Esophagus muscularis mucosa (tissue), 4 donors: ENCODE data around the gene PLAC1. TPM values are rescaled to one million over a fixed set of nuclear protein-coding genes. Genes with fewer than 3 reads are reported as not detected.

Source experiments
- DNase-seq: peaks from one replicate; pipeline ENCODE4 v3.0.0-alpha.2; 2017; ENCODE audit errors: extremely low spot score
- H3K27ac ChIP-seq, 4 donors: fragments of 200-600 bp; sonication (generic); replicated peaks in 1 of 4; 1 replicate in 3 of 4; 2 replicates in 1 of 4; pipeline ENCODE4 v1.5.1; 2016 to 2019; ENCODE audit warnings: mild to moderate bottlenecking in 1 of 4
- H3K27me3 ChIP-seq, 4 donors: fragments of 200-600 bp; sonication (generic); one replicate each; pipeline versions ENCODE4 v1.5.1 to v1.6.0; 2016 to 2019
- H3K36me3 ChIP-seq, 4 donors: fragments of 200-600 bp; sonication (generic); one replicate each; pipeline ENCODE4 v1.5.1; 2016 to 2019
- H3K4me1 ChIP-seq, 4 donors: fragments of 200-600 bp; sonication (generic); one replicate each; pipeline ENCODE4 v1.5.1; 2016 to 2019
- H3K4me3 ChIP-seq, 4 donors: fragments of 200-600 bp; sonication (generic); 1 replicate in 2 of 4; 2 replicates in 2 of 4; pipeline ENCODE4 v1.5.1; 2016 to 2019; ENCODE audit warnings: mild to moderate bottlenecking in 4 of 4, moderate library complexity in 1 of 4
- H3K9me3 ChIP-seq, 4 donors: fragments of 200-600 bp; sonication (generic); 1 replicate in 3 of 4; 2 replicates in 1 of 4; pipeline ENCODE4 v1.5.1; 2016 to 2019
- EP300 ChIP-seq: sonication (generic); formaldehyde crosslinking; IDR thresholded peaks from one replicate; pipeline ENCODE4 v1.6.1; 2017; ENCODE audit warnings: antibody characterized with exemption
- POLR2A ChIP-seq: fragments of 450-650 bp; IDR thresholded peaks from one replicate; pipeline ENCODE4 v1.6.1; 2017; ENCODE audit warnings: antibody characterized with exemption, moderate library complexity, mild to moderate bottlenecking, low read depth
- POLR2AphosphoS5 ChIP-seq, 2 donors: sonication (generic); formaldehyde crosslinking; IDR thresholded peaks; one replicate each; pipeline ENCODE4 v1.6.1; 2017; ENCODE audit warnings: antibody characterized with exemption in 2 of 2
- WGBS: methylation state at CpG from one replicate; pipeline ENCODE4 v1.1.5; 2018; 5-methylcytosine and 5-hydroxymethylcytosine counted together
- intact Hi-C: fragments of 100-400 bp; cut with DNase I; formaldehyde crosslinking; loops from one replicate; pipeline ENCODE4 v1.15.1; 2023
- total RNA-seq, 4 donors: library from RNA; depleted of rRNA; stranded (reverse); fragments of >200 nt; gene quantifications; one replicate each; pipeline versions ENCODE4 v1.1.0 to v1.2.1, GENCODE V29; 2016
- TF ChIP-seq, protein P1 (sequence below), 3 experiments: fragments of 200-600 bp in 2 of 3; fragments of 450-650 bp in 1 of 3; sonication (generic) in 2 of 3; IDR thresholded peaks; one replicate each; pipeline ENCODE4 v1.5.1; 2017 to 2019; ENCODE audit warnings: antibody characterized with exemption in 3 of 3, mild to moderate bottlenecking in 2 of 3, moderate library complexity in 1 of 3

Gene PLAC1, protein sequence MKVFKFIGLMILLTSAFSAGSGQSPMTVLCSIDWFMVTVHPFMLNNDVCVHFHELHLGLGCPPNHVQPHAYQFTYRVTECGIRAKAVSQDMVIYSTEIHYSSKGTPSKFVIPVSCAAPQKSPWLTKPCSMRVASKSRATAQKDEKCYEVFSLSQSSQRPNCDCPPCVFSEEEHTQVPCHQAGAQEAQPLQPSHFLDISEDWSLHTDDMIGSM
- total RNA-seq = not detected

DNA sequence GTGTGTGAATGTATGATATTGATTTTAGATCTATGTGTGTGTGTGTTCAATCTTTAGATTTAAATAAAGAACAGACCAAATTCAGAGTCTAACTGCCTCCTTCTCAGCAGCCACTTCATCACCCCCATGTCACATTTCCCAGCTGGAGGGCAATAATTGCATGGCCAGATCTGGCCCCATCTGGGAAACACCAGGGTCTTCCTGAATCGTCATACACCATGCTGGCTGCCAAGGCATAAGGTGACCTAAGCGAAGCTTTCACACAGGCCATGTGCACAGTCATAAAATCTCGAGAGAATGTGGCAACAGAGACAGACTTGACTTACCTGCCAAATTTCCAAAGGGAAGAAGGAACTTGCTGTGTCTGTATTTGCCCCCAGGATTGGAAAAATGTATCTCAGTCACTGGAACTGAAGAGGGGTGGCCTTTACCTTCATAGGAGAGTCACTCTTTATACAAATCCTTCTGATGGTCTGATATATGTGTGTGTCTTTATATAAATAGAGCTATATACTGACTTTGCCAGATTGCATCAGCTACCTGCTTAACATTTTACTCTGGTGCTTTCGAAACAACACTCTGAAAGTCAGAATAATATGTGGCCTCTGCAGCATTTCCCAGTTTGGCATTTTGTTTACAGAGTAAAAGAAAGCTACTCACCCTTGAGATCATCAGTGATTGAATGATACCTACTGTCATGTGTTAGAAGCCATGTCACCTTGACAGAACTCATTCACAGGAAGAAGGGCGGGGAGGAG lies at the start of gene PLAC1:
TSS of gene PLAC1 (minus strand) at position 470 of the 758 bp plus-strand sequence. CDS start 91,789 bp downstream, outside the sequence.
- H3K4me3 ChIP-seq = no peak within 1 kb of the TSS
- H3K27ac ChIP-seq = no peak within 1 kb of the TSS
- H3K36me3 ChIP-seq = no peaks in the 10 kb centered on the region
- DNase-seq = no peak
- H3K27me3 ChIP-seq = no peaks in the 10 kb centered on the region
- intact Hi-C loops = no loop called here
- WGBS = 64% methylated on average over 5 of the region's 5 CpGs
- no peaks in the 10 kb centered on the region for H3K4me1 ChIP-seq
- TF ChIP-seq POLR2A = no peak
- no peak for TF ChIP-seq EP300
- no peak for TF ChIP-seq POLR2AphosphoS5 (IDR thresholded peaks at IDR 0.05)
- TF ChIP-seq, protein P1, sequence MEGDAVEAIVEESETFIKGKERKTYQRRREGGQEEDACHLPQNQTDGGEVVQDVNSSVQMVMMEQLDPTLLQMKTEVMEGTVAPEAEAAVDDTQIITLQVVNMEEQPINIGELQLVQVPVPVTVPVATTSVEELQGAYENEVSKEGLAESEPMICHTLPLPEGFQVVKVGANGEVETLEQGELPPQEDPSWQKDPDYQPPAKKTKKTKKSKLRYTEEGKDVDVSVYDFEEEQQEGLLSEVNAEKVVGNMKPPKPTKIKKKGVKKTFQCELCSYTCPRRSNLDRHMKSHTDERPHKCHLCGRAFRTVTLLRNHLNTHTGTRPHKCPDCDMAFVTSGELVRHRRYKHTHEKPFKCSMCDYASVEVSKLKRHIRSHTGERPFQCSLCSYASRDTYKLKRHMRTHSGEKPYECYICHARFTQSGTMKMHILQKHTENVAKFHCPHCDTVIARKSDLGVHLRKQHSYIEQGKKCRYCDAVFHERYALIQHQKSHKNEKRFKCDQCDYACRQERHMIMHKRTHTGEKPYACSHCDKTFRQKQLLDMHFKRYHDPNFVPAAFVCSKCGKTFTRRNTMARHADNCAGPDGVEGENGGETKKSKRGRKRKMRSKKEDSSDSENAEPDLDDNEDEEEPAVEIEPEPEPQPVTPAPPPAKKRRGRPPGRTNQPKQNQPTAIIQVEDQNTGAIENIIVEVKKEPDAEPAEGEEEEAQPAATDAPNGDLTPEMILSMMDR (IDR thresholded peaks at IDR 0.05) = no peak
- no peaks in the 10 kb centered on the region for H3K9me3 ChIP-seq

DNA sequence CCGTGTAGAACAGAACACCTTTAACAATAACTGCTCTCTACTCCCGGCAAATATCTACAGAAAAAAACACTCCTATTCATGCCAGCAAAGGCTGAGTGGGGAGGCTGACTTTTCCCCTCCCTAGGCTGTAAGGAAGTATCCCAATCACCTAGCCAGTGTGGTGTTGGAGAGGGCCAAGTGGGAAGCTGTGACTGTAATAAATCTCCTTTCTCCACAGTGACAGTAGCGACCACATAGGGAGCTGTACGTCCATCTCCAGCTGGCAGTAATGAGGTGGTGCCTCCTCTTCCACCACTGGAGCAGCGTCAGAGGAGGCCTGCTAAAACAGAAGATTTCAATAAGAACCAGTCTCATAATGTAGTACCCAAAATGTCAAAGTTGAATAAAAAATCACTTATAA lies 47.9 kb upstream of the PLAC1 start:
- Histone ChIP-seq H3K4me1 (no peaks in the 10 kb centered on the region), H3K27me3 (no peaks in the 10 kb centered on the region), H3K9me3 (no peaks in the 10 kb centered on the region), H3K4me3 (no peak overlapping the region), H3K27ac (no peak overlapping the region), H3K36me3 (no peaks in the 10 kb centered on the region)
- TF ChIP-seq EP300 (no peak), POLR2A (no peak), POLR2AphosphoS5 (IDR thresholded peaks at IDR 0.05) (no peak)
- TF ChIP-seq, protein P1 (IDR thresholded peaks at IDR 0.05) = no peak
- no peak for DNase-seq
- 60% methylated on average over 5 of the region's 5 CpGs for WGBS
- intact Hi-C loops = no loop called here

DNA sequence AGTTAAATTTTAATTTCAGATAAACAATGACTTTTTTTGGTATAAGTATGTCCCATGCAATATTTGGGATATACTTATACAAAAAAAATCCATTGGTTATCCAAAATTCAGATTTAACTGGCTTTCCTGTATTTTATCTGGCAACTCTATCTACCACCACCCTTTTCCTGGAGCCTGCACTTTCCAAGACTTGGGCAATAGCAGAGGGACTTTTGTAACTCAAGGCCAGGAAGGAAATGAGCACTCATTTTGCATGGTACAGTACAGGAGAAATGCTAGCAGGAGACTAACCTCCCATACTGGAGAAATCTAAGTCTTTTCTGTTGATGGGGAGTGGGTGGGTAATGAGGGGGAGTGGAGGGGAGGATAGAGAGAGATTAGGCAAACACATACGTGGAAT lies 37.7 kb upstream of the PLAC1 start:
- Histone ChIP-seq H3K9me3 (no peaks in the 10 kb centered on the region), H3K27ac (no peak overlapping the region), H3K4me3 (no peak overlapping the region), H3K4me1 (no peaks in the 10 kb centered on the region), H3K36me3 (no peaks in the 10 kb centered on the region), H3K27me3 (peaks cover 0 to 3% (median 0%) of the 10 kb centered on the region in 4 donors)
- TF ChIP-seq POLR2AphosphoS5 (IDR thresholded peaks at IDR 0.05) (no peak), EP300 (no peak), POLR2A (no peak)
- TF ChIP-seq, protein P1 (IDR thresholded peaks at IDR 0.05) = no peak
- no peak for DNase-seq
- 67% methylated on average over 1 of the region's 1 CpG for WGBS
- intact Hi-C loops = no loop called here

DNA sequence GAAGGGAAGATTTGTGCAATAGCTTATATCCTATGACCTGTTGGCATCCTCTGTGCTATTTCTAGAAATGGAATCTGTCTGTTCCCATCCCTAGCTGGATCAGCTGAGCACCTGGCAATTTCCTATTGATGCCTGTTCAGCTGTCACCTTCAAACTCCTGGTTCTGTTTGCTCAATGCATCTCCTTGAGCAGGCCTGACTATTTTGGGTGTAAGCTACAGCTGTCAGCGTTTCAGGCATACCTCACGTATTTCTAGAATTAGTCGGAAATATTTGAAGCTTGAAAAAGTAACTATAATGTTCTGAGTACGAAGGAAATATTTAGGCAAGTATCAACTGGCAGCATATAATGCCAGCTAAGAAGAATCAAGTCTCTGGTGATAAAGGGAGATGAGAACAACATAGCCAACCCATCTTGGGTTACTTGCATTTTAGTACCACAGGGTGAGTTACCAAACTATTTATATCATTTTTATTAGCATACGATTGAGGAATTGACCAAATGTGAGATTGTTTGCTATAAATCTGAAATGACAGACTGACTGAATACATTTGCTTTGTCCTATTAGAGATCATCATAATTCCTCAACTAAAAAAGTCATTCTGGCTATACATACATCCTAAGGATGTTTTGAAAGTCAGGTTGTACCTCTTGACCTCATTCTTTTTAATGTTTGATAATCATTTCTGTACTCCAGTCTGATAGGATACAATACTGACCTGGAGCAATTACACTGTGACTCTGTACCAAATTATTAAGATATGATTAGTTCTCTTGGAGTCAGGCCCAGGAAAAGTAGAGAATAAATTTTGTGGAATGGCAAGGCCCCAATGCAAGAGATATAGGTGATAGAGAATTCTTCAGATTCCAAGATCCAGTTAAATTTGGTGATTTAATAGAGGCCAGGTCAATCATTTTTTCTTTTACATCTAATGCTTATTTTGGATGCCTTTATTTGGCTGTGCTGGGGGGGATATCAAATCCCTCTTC lies 36.4 kb upstream of the PLAC1 start:
- Histone ChIP-seq H3K27me3 (peaks cover 0 to 3% (median 0%) of the 10 kb centered on the region in 4 donors), H3K27ac (no peak overlapping the region), H3K4me3 (no peak overlapping the region), H3K4me1 (no peaks in the 10 kb centered on the region), H3K9me3 (no peaks in the 10 kb centered on the region), H3K36me3 (no peaks in the 10 kb centered on the region)
- intact Hi-C loops = no loop called here
- 77% methylated on average over 5 of the region's 5 CpGs for WGBS
- DNase-seq = no peak
- no peak for TF ChIP-seq EP300
- no peak for TF ChIP-seq POLR2AphosphoS5 (IDR thresholded peaks at IDR 0.05)
- no peak for TF ChIP-seq POLR2A
- TF ChIP-seq, protein P1 (IDR thresholded peaks at IDR 0.05) = no peak
